HEK293 (cell line): ENCODE measurements around the gene MRPL46.

Source experiments
- CTCF ChIA-PET: fragments of 350-600 bp; formaldehyde crosslinking; extraction: SDS; loops from one replicate; lab custom pipeline; 2021; ENCODE audit warnings: antibody characterized with exemption; lab: Yijun Ruan, JAX
- POLR2A ChIA-PET: fragments of 300-600 bp; formaldehyde crosslinking; extraction: SDS; loops from one replicate; lab custom pipeline; 2020; ENCODE audit warnings: antibody characterized with exemption, inconsistent platforms; lab: Yijun Ruan, JAX
- H3K27ac ChIP-seq: fragments of 200-500 bp; sonication (Bioruptor generic); 2 replicates; pipeline ENCODE4 v1.5.1; 2014; ENCODE audit warnings: low read depth, low read length, control low read depth, inconsistent platforms; ENCODE audit errors: extremely low read depth
- H3K36me3 ChIP-seq, 2 experiments: fragments of 200-500 bp in 1 of 2; sonication (Bioruptor generic) in 1 of 2; 1 replicate in 1 of 2; 2 replicates in 1 of 2; pipeline ENCODE4 v1.5.1; 2014 to 2017; ENCODE audit warnings: inconsistent platforms in 2 of 2, low read length in 2 of 2; ENCODE audit not compliant: control insufficient read depth in 2 of 2, insufficient read depth in 1 of 2
- H3K4me1 ChIP-seq: fragments of 200-500 bp; sonication (Bioruptor generic); 2 replicates; pipeline ENCODE4 v1.5.1; 2014; ENCODE audit warnings: mild to moderate bottlenecking, low read length, inconsistent platforms; ENCODE audit not compliant: control insufficient read depth, insufficient read depth
- H3K4me3 ChIP-seq: 2 replicates; pipeline ENCODE4 v1.5.1; 2011; ENCODE audit warnings: low read depth, mild to moderate bottlenecking, control low read depth, low read length, moderate library complexity
- H3K9me3 ChIP-seq: fragments of 200-500 bp; sonication (Bioruptor generic); 2 replicates; pipeline ENCODE4 v1.5.1; 2014; ENCODE audit warnings: low read depth, low read length, inconsistent platforms; ENCODE audit not compliant: control insufficient read depth, insufficient read depth
- ATF2 ChIP-seq: fragments of 450-650 bp; formaldehyde crosslinking; IDR thresholded peaks from 2 replicates; pipeline ENCODE4 v1.5.1; 2016; ENCODE audit warnings: missing biosample characterization, missing genetic modification characterization, low read depth
- GFI1B ChIP-seq: fragments of 450-650 bp; formaldehyde crosslinking; IDR thresholded peaks from 2 replicates; pipeline ENCODE4 v1.5.1; 2016; ENCODE audit warnings: missing biosample characterization, missing genetic modification characterization
- KLF10 ChIP-seq: fragments of 450-650 bp; IDR thresholded peaks from 2 replicates; pipeline ENCODE4 v1.5.1; 2018; ENCODE audit warnings: missing biosample characterization, mild to moderate bottlenecking, missing genetic modification characterization
- KLF17 ChIP-seq: fragments of 450-650 bp; formaldehyde crosslinking; IDR thresholded peaks from 2 replicates; pipeline ENCODE4 v1.5.1; 2016; ENCODE audit warnings: missing biosample characterization, missing genetic modification characterization
- ZBTB26 ChIP-seq: fragments of 450-650 bp; formaldehyde crosslinking; optimal IDR thresholded peaks from 2 replicates; pipeline ENCODE3; 2016; ENCODE audit warnings: missing biosample characterization, mild to moderate bottlenecking, missing genetic modification characterization
- ZNF214 ChIP-seq: fragments of 450-650 bp; formaldehyde crosslinking; IDR thresholded peaks from 2 replicates; pipeline ENCODE4 v1.5.1; 2017; ENCODE audit warnings: missing biosample characterization, mild to moderate bottlenecking, missing genetic modification characterization, borderline replicate concordance
- ZNF223 ChIP-seq: fragments of 450-650 bp; formaldehyde crosslinking; IDR thresholded peaks from 2 replicates; pipeline ENCODE4 v1.5.1; 2016; ENCODE audit warnings: missing biosample characterization, missing genetic modification characterization
- ZNF302 ChIP-seq: fragments of 450-650 bp; formaldehyde crosslinking; IDR thresholded peaks from 2 replicates; pipeline ENCODE4 v1.5.1; 2016; ENCODE audit warnings: missing biosample characterization, missing genetic modification characterization, low read depth
- ZNF362 ChIP-seq: fragments of 450-650 bp; formaldehyde crosslinking; IDR thresholded peaks from 2 replicates; pipeline ENCODE4 v1.5.1; 2016; ENCODE audit warnings: missing biosample characterization, missing genetic modification characterization
- ZNF391 ChIP-seq: fragments of 450-650 bp; formaldehyde crosslinking; IDR thresholded peaks from 2 replicates; pipeline ENCODE4 v1.5.1; 2016; ENCODE audit warnings: low read depth, missing biosample characterization, missing genetic modification characterization, borderline replicate concordance
- ZNF404 ChIP-seq: fragments of 450-650 bp; formaldehyde crosslinking; IDR thresholded peaks from 2 replicates; pipeline ENCODE4 v1.5.1; 2017; ENCODE audit warnings: missing biosample characterization, missing genetic modification characterization
- ZNF530 ChIP-seq: fragments of 450-650 bp; formaldehyde crosslinking; IDR thresholded peaks from 2 replicates; pipeline ENCODE4 v1.5.1; 2016; ENCODE audit warnings: low read depth, missing biosample characterization, missing genetic modification characterization
- ZNF561 ChIP-seq: fragments of 450-650 bp; IDR thresholded peaks from 2 replicates; pipeline ENCODE4 v1.5.1; 2018; ENCODE audit warnings: missing biosample characterization, missing genetic modification characterization, borderline replicate concordance
- ZNF621 ChIP-seq: fragments of 450-650 bp; formaldehyde crosslinking; IDR thresholded peaks from 2 replicates; pipeline ENCODE4 v1.5.1; 2017; ENCODE audit warnings: missing biosample characterization, missing genetic modification characterization
- ZNF777 ChIP-seq: fragments of 450-650 bp; formaldehyde crosslinking; IDR thresholded peaks from 2 replicates; pipeline ENCODE4 v1.5.1; 2017; ENCODE audit warnings: missing biosample characterization, missing genetic modification characterization, borderline replicate concordance
- ZNF843 ChIP-seq: fragments of 450-650 bp; formaldehyde crosslinking; IDR thresholded peaks from 2 replicates; pipeline ENCODE4 v1.5.1; 2016; ENCODE audit warnings: missing biosample characterization, missing genetic modification characterization

The MRPL46 gene

GRCh38 chr15:88463870-88464532 is 3.2 kb downstream of the MRPL46 start:
- H3K4me1 ChIP-seq, result peaks cover 4% of the 10 kb centered on the region; the same call in 1 of the 2 replicates
- no peak overlapping the region for H3K4me3 ChIP-seq
- no peak for TF ChIP-seq ZNF561 (tag by site-specific recombination)
- TF ChIP-seq ZBTB26 (tag by site-specific recombination), result no peak
- TF ChIP-seq ZNF223 (tag by site-specific recombination), result no peak
- TF ChIP-seq ATF2 (tag by site-specific recombination), result no peak
- TF ChIP-seq KLF10 (tag by site-specific recombination), result no peak
- no peak for TF ChIP-seq KLF17 (tag by site-specific recombination)
- TF ChIP-seq ZNF302, result no peak
- TF ChIP-seq ZNF391 (tag by site-specific recombination), result no peak
- TF ChIP-seq ZNF530, result no peak
- no peak for TF ChIP-seq ZNF777 (tag by site-specific recombination)
- TF ChIP-seq ZNF404, result no peak
- no peak for TF ChIP-seq ZNF843
- TF ChIP-seq GFI1B (tag by site-specific recombination), result no peak
- TF ChIP-seq, all 188 proteins: peak for 0
- H3K36me3 ChIP-seq, result peaks cover 46 to 68% of the 10 kb centered on the region in 2 experiments
- ChIA-PET POLR2A (no interaction called here), CTCF (interaction anchor here (0.7 to 3.1 kb wide), 5 partner anchors 9 to 151 kb away, joined by 3 to 26 read pairs (median 5); no protein-coding TSS in a partner anchor)
- H3K9me3 ChIP-seq, result no peaks in the 10 kb centered on the region
- no peak overlapping the region for H3K27ac ChIP-seq

- H3K4me3 ChIP-seq, result no peak overlapping the region
- TF ChIP-seq ZNF362 (tag by site-specific recombination), result no peak
- TF ChIP-seq ZNF214 (tag by site-specific recombination), result peak; percentile 91; the same call in 1 of the 2 replicates
- TF ChIP-seq ZNF621 (tag by site-specific recombination), result no peak
- TF ChIP-seq, all 188 proteins: peak for 1
- no peaks in the 10 kb centered on the region for H3K9me3 ChIP-seq
- H3K36me3 ChIP-seq, result peaks cover 28 to 50% of the 10 kb centered on the region in 2 experiments
- no peaks in the 10 kb centered on the region for H3K4me1 ChIP-seq
- CTCF ChIA-PET, result interaction anchor here (1.1 to 3.6 kb wide), 6 partner anchors 8 to 212 kb away, joined by 3 to 27 read pairs (median 24); no protein-coding TSS in a partner anchor
- no peak overlapping the region for H3K27ac ChIP-seq
- POLR2A ChIA-PET, result interaction anchor here (3.7 kb wide), 1 partner anchor 11 kb away, joined by 19 read pairs; the partner anchor contains the start of genes MRPL46 and MRPS11
Observed at GRCh38 chr15:88456733-88457132, 10.5 kb downstream of the MRPL46 start.
